Stimulated activated CD4-positive, alpha-beta T cell treated with anti-CD3 and anti-CD28 coated beads, Interleukin-4, amount 100 ng/mL, for 24 hours (primary cell): ENCODE measurements around the gene ZDHHC19.
"Not testable (repeated sequence)": the region's sequence is repeated elsewhere in the genome, so short reads cannot be mapped to it uniquely, and the experiment has no call there.

Experiments used
- DNase-seq: peaks from one replicate; pipeline ENCODE4 v3.0.0-alpha.2; 2020

ZDHHC19 gene

GRCh38 chr3:196198771-196199753 is 12.1 kb downstream of the ZDHHC19 start:
- DNase-seq = no peak

GRCh38 chr3:196198081-196198675 is 13.0 kb downstream of the ZDHHC19 start:
- DNase-seq = no peak

DNA sequence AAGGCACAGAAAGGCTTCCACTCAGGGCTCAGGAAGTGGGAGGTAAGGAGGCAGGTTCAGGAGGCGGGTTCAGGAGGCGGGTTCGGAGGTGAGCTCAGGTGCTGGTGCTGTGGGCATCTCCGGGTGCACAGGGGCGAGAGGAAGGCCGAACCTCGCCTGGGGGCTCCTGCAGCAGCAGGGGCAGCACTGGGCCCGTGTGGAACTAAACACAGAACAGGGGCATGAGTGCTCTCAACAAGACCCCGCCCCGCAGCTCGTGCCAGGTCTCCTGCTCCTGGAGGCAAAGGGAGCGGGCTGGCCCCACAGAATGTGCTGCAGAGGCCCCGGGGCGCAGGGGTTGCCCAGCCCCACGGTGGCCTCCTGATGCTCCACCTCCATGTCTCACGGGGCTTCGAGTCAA is 13.7 kb downstream of the ZDHHC19 start:
- DNase-seq = no peak

- DNase-seq = no peak
Measured at GRCh38 chr3:196195664-196196265, 15.4 kb downstream of the ZDHHC19 start.

- DNase-seq = no peak
Measured at GRCh38 chr3:196194542-196194915, 16.7 kb downstream of the ZDHHC19 start.

GRCh38 chr3:196193736-196194541 is 17.3 kb downstream of the ZDHHC19 start:
- no peak for DNase-seq

- DNase-seq = no peak
Measured at GRCh38 chr3:196193133-196193735, 18.0 kb downstream of the ZDHHC19 start.

- no peak for DNase-seq
Measured at GRCh38 chr3:196192524-196193051, 18.6 kb downstream of the ZDHHC19 start.

- peak; percentile 43 for DNase-seq
Measured at GRCh38 chr3:196192036-196192523, 19.1 kb downstream of the ZDHHC19 start.

DNA sequence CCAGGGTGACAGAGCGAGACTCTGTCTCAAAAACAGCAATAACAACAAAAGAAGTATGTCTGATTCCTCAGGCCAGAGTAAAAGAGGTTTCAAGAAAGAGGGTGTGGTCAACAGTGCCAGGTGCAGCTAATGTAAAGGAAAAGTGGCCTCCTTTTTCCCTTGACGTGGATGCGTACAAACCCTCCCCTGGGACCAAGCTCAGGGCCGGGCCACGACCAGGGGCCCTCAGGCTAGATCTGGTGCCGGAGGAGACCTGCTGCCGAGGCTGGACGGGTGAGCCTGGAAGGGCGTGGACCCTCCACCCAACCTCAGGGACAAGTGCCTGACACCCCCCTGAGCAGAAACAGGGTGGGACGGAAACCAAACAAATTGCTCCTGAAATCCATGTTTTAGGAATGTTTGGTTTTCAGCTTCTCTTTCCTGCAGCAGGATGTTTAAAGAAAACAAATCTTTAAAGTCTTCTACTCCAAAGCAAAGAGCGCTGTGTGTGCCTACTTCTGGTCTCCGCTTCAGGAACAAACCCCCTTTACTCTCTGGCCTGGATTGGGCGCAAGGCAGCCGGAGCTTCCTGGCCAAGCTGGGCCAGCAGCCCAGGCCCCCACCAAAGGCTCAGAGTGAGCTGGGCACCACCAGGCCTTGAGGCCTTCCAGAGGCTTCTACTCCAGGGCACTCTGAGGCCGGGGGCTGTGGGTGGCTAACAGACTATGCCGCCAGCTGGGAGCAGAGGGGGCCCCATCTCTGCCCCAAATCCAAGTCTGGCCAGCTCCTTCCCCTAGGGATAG is 21.4 kb downstream of the ZDHHC19 start:
- DNase-seq = no peak

DNA sequence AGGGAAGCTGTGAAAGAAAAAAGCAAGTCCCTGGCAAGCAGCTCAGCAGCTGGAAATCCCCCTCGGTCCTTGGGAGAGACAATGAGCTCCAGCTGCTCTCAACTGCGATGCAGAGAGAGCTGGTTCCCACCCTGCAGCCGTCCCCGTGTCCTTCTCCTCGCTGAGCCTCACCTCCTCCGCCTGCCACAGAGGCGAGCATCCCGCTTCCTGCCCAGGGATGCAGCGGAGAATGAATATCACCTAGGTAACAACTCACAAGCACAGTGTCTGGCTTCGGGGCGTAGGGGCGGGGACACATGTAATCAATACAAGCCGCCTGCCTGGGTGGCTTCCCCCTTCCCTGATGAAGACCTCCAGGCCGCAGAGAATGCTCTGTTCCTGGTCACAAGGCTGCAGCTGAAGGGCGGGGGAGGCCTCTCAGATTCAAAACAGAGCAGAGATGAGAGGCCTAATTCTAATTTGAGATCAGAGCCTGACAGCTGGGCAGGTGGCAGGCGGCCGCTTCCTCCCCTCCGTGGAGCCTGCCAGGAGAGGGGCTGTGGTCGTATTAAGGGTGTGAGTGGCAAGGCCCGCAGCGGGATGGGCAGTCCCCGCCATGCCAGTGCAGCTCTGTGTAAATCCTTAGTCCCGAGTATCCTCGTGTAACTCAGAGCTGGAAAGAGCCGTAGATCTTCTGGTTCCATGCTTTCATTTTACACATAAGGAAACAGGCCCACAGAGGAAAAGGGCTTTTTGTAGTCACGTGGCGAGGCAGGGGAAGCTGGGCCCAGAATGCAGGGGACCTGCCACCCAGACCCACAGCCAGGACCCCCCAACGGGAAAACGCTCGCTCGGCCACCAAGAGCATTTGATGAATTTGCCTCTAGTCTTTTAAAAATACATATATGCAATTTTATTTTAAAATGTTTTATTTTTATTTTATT is 24.3 kb downstream of the ZDHHC19 start:
- DNase-seq = no peak

DNA sequence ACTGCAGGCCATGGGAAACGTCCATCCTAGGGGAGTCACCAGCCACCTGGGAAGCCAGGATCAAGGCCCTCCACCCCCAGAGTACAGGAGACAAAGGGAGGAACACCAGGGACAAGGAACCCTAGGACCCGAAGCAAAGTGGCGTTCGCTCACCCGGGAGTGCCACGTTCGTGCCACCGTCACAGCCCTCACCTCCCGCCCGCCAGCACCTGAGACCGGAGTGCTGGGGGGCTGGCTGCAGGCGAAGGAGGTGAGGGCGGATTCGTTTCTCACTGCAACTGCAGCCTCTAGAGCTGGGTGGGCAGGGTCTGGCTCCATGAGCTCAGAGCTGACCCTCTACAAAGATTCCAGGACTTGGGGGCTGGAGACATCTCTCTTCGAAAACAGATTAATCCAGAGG is 26.3 kb downstream of the ZDHHC19 start:
- DNase-seq = no peak

- not testable (repeated sequence) for DNase-seq
Measured at GRCh38 chr3:196184169-196184432, 27.1 kb downstream of the ZDHHC19 start.

DNA sequence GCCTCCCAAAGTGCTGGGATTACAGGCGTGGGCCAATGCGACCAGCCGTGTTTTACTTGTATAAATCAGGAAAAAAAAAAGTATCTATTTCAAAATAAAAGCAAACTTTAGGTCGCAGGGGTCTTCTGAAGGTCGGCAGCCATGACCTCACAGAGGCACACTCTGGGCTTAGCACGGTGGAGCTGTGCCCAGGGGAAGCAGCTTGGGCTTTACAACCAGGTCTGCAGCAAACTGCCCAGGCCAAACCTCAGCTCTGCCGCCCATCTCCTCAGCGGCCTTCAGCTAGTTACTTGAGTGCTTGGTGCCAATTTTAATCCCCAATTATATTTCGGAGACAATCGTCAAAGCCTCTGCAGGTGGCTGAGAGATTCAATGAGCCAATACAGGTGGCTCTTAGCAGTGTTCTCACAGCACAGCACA is 30.1 kb downstream of the ZDHHC19 start:
- no peak for DNase-seq

GRCh38 chr3:196180346-196180745 is 30.9 kb downstream of the ZDHHC19 start:
- DNase-seq = no peak

- peak; percentile 83 for DNase-seq
Measured at GRCh38 chr3:196179380-196180308, 31.6 kb downstream of the ZDHHC19 start.

DNA sequence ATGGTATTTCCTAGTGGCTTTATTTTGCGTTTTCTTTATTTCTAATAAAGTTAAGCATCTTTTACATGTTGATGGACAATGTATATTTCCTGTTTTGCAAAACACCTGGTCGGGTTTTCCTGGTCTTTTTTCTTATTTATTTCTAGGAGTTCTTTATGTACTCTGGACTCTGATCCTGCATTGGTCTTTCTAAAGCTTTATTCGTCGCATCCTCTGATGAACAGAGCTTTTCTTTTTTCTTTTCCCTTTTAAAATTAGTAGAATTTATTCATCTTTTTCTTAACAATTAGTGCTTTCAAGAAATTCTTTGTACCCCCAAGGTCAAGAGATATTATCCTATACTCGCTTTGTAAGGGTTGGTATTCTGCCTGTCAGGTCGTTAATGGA is 32.2 kb downstream of the ZDHHC19 start:
- DNase-seq = no peak

DNA sequence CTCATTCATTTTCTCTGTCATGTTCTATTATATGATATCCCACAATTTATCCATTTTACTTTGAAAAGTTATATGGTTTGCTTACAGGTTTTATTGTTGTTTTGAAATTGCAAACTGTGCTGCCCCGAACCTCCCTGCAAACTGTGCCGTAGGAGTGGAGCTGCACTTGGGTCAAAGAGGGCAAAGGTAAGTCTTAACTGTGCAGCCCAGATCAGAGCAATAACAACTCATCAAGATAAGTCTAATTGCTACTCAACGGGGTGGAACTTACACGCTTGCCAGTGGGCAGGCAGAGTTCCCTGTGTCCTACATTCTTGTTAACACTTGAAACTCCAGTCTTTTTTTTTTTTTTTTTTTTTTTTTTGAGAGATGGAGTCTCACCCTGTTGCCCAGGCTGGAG is 33.2 kb downstream of the ZDHHC19 start:
- DNase-seq = no peak

GRCh38 chr3:196177567-196177966 is 33.6 kb downstream of the ZDHHC19 start:
- no peak for DNase-seq
